GM21619 (cell line): ENCODE results near the gene COL2A1.

Experiments used
- ATAC-seq: cut with Tn5 transposase; IDR thresholded peaks from one replicate; pipeline ENCODE4 v1.9.1; 2021; ENCODE audit not compliant: unreplicated experiment

Gene COL2A1

DNA sequence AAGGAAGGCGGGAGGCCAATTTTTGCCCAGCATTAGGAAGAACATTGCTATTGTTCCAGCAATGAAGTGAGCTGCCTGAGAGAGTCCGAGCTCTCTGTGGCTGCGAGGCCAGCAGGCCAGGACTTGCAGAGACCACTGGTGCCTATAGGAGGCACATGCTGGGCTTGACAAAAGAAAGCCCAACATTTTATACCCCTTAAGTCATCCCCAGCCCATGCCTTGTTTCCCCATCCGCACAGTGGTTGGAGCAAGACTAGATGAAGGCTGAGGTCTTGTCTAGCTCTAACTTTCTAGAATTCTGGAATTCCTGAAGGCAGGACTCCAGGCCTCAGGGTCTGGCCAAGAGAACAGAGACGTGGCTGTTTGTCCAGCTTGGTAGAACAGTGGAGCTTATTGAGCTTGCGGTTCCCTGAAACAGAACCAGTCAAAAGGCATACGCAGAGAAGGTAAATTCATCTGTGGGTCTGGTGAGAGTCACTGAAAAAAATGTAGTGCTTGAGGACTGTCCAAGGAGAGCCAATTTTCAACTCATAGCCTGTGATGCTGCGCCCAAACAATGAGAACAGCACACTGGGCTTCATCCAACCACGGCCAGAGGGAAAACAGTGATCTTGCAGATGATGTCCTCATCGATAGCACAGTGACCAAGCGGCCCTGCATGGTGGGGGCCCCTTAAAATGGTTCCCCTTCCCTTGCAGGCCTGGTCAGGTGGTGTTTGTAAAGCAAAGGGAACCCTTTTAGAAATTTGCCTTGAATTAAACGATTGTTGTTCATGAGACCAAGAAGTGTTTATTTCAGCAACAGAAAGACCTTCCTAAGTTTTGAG lies 27.1 kb upstream of the COL2A1 start:
- no peak for ATAC-seq

DNA sequence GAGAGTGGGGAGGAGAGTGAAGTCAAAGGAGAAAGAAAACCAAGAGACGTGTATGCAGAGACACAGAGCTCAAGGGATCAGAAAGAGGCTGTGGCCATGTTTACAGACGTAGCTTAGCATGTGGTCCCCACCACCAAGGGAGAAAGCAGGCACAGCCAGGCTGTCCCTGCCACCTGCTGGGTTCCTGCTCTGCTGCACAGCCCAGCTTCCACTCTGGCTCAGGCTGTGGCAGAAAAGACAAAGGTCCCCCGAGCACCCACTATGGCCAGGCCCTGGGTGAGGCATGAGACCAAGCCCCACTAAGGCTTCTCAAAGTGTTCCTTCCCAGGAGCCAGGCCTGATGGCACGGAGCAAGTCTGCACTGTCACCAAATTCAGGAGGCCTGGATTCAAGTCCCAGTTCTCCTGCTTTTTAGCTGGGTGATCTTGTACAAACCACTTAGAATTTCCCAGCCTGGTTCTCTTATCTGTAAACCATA lies 25.9 kb upstream of the COL2A1 start:
- no peak for ATAC-seq

DNA sequence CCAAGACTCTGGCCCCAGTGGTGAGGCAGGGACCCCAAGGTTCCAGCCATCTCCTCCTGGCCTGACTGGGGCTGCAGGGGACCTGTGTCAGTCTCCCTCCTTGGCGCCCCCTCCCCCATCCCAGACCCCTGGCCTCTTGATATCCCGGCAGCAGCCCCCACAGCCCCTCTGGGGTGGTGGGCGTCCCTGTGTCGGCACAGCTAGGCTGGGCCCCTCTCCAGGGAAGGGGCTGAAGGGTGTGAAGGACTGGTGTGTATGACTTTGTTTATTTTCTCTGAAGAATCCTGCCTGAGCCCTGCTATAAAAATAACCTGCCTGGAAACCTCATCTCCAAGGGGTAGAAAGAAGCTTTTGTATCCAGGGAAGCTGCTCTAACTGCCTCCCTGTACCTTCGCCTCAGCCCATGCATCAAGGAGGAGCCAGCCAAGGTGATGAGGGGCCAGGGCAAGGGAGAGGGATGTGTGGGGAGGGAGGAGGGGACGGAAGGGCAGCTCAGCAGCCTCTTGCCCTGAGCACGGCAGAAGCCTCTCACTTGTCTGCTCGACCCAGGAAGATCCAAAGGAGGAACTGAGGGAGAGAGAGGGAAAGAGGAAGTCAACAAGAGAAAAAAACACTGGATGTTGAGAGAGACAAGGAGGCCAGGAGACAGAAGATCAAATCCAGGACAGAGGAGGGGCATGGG lies 25.4 kb upstream of the COL2A1 start:
- no peak for ATAC-seq

DNA sequence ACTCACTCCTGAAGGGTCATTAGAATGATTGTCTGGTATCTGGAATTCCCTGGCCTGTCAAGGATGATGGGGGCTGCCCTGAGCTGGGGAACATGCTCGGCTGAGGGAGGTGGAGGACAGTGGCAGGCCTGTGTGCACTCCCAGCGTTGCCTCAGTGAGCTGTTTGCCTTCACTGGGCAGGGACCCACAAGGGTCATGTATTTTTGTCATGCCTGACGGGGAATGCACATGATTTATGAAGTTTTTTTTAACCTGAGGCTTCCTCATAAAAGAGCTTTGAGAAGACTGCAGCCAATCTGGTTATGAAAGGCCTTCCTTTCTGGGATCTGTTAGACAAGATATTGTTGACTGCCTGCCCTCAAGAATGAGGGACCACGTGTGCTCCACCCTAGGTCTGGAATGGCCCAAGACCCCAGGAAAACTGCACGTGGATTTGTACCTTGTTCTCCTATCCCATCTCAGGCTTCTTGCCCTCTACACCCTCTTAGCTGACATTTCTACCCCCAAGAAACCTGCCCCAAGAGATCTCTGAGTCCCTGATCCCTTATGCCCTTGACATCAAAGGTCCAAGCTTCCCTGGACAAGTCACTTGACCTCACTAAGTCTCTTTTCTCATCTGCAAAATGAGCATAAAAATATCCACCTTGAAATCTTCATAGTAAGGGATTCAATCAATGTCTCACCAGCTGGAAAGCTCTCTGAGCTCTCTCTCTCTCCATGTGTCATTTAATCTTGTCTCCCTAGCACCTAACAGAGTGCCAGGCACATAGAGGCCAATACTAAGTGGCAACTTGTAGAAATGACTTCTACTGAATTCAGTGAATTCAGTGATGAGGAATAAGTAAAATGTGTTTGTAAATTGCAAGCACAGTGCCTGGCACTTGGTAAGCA lies 24.5 kb upstream of the COL2A1 start:
- ATAC-seq, result no peak

DNA sequence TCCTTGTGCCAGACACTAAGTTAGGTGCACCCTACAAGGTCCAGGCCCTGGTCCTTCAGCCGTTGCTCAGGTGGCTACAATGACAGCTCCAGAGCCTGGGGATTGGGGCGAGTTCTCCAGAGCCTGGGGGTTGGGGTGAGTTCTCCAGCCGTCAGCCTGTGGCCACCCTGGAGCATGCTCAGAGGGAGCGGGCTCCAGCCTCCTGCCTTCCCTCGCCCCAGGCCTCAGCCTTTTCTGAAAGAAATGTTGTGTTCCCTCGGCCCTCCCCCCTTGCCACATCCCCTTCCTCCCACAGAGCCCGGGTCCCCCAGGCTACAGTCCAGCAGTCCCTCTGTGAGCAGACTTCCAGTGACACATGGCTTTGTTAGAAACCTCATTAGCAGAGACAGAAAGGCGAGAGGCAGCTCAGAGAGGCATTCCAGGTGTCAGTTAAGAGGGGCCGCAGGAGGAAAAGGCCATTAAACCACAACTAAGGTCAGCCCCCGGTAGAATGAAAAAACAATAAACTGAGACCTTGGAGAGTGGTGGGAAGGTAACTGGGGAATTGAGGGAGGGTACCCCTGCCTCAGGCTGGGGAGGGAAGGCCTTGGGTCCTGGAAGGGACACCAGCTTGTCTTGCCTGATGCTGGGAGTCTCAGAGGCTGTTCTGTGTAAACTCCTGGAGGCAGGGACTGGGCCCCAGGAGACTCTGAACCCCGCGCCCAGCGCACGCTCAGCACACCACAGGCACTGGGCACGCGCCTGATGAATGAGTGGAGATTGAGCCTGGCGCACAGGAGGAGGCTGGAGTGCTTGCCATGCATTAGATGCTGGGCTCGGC lies 23.1 kb upstream of the COL2A1 start:
- ATAC-seq, result no peak

DNA sequence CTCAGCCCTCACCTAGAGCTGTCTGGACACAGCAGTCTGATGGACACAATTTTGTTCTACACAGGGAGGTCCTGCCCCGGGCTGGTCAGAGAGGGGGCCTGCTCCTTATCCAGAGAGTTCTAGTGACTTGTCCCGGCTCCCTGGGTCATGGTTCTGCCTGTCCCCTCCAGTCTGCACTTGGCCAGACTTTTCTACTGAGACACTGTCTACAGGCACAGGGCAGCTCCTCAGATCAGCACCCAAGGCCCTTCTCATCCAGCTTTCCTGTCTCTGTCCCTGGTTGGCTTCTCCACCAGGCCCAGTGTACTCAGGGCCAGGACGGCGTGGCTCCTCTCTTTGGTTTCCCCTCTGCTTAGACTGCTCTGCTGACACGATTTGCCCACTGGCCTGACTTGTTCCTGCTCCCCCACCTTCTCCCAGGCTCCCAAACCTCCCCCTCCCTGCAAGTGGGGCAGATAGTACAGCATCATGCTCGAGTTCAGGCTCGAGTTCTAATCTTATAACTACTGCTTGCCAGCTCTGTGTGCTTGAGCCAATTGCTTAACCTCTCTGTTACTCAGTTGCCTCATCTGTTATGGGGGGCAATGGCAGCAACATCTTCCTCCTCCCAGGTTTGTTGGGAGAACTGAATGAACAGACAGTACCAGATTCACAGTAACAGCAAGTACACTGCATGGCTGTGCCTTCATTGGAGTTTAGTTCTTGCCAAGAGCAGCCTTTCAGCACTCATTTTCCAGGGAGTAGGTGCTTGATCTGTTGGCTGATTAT lies 22.0 kb upstream of the COL2A1 start:
- ATAC-seq, result no peak

DNA sequence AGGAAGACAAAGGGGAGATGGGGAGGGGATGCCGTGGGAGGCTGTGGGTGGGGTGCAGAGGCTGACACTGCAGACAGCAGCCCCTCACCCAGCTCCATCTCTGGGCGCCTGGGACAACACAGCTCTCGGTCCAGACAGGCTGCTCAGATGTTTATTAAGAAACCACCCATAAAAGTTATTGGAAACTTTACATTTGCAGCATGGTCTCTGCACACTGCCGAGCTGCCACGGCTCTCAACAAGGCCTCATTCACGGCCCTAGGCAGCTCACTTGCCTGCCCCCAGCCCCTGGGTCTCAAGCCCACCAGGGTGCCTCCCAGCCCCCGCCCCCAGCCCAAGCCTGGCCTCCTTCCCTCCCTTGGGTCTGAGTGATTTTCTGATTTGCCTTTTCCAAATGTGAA lies 21.0 kb upstream of the COL2A1 start:
- ATAC-seq, result no peak

DNA sequence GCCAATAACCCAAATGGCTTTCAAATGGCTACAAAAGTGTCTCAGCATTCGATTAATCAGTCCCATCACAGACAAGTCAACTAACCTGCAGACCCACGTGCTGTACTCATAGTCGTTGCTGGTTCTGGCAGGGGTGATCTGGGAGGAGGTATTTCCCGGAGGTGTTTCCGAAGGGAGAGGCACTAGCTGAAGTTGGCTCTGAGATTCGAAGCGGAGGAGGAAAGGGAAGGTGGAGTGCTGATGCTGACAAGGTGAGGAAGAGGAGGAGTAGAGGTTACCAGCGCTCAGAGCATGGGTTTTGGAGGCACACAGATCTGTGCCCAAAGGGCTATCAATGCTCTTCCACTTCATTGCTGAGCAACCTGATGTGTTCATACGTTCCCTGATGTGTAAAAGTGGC lies 20.5 kb upstream of the COL2A1 start:
- no peak for ATAC-seq

DNA sequence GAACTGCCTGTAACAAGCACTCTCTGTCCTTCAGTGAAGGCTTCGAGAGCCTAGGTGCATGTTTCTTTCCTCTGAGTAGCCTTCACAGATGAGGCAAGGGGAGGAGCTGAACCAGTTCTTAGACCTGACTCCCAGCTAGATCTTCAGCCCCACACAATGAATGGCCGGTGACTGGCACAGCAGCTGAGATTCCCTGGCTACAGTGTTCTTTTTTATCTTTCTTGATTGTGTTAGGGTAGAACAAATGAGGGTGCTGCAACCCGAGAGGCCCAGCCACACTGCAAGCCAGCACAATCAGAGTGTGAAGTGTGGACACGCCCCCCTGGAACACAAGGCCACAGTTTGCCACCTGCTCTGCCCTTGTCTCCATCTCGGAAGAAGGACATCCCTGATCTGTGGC lies 19.1 kb upstream of the COL2A1 start:
- ATAC-seq, result no peak

DNA sequence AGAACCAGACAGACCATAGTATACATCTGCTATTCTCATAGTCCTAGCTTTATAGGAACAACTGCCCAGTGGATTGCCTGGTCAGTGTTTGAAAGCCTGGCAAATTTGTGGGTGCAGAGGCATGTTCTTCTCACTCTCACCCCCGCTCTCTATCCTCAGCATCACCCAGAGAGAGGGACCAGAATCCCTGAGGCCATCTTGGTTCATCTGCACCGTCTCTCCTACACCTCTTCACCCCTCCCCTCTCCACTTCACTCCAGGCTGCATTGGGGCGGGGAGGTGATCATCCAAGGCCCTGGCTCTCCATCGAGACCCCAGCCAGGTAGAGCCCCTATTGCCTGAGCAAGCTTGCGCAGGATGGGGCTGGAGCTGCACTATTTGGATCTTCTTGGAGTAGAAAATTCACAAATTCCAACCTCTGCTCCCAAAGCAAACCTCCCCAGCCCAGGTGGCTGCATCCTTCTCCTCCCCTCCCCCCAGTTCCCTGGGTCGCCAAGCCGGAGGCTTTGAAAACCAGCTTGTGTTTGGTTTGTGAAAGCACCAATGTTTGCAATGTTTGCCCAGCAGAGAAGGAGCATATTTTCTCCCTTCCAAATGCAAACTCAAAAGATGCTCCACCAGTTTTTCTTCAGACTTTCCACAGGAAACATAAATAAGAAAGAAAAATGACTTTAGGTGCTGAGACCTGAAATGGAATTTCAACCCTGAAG lies 18.6 kb upstream of the COL2A1 start:
- ATAC-seq, result no peak

DNA sequence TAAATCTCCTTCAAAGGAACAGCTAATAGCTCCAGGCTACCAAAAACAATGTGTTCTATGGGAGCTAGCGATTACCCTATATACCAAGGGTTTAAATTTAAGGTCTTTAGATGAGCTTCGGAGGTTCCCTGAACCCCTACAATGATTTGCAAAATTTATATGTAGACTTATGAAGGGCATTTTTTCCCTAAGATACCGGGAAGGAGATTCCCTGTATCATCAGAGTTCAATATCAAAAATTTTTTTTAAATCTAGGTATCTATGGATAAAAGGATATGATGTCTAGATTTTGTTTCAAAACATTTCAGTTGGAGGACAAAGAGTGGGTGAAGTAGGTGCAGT lies 17.9 kb upstream of the COL2A1 start:
- no peak for ATAC-seq

DNA sequence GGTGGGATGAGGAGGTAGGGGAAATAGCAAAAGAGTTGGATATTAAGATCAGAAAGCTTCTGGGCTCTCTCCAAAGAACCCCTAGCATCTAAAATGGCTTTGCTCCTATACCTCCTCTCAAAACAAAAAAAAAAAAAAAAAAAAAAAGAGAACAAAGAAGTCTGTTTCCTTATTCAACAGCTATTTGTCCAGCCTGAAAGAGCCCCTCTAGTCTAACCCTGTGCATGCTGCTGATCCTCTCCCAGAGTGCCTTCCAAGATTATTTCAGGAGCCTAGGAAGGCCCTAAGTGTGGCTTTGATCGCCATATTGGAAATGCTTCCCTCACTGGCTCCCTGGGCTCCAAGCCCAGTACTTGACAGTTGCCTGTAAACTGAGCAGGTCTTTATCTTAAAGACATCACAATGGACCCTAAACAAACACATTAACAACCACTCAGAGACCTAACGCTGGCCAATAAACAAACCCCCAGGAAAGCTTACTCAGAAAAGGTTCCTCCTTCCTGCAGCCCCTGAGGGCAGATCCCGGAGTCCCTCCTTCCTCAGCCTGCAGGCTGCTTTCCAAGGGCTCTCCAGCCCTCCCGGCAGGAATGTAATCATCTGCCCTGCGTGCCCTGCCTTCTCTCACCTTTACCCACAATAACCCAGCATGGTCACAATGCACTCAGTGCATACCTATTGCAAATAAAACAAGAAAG lies 17.4 kb upstream of the COL2A1 start:
- ATAC-seq, result no peak

DNA sequence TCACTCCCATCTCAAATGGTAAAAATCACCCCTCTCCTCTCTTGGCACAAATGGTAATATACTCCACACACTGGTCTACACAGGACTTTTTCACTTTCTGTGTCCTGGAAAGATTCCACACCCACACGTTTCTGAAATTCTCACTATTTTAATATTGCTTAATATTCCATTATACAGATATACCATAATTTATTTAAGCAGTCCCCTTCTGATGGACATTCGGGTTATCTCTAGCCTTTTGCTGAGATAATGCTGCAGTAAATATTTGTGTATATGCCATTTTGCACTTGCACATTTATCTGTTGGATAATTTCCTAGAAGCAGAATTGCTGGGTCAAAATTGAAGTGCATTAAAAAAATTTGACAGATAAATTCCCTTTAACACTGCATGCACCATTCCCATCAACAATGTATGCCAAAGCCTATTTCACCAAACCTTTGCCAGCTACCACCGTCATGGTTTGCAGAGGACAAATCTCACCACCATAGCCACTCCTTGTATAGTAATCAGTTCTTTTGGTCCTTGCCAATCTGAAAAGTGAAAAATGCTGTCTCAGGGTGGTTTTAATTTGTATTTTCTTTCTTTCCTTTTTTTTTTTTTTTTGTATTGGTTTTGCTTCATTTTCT lies 15.5 kb upstream of the COL2A1 start:
- no peak for ATAC-seq

DNA sequence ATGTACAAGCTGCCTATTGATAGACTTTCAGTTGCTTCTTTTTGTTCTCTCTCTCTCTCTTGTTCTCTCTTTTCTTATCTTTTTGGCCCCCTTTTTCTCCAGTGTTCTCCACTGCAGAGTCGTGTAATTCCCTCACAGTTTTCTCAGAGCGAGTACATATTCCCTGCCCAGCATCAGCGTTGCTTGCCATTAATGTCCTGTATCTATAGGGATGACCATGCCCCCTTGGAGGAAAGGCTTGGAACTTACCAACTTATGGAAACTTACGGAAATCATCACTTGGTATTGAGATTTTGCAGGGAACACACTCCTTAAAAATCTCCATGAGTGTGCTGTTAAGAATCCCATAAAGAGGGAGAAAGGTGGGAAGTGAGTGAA lies 14.3 kb upstream of the COL2A1 start:
- ATAC-seq, result no peak

DNA sequence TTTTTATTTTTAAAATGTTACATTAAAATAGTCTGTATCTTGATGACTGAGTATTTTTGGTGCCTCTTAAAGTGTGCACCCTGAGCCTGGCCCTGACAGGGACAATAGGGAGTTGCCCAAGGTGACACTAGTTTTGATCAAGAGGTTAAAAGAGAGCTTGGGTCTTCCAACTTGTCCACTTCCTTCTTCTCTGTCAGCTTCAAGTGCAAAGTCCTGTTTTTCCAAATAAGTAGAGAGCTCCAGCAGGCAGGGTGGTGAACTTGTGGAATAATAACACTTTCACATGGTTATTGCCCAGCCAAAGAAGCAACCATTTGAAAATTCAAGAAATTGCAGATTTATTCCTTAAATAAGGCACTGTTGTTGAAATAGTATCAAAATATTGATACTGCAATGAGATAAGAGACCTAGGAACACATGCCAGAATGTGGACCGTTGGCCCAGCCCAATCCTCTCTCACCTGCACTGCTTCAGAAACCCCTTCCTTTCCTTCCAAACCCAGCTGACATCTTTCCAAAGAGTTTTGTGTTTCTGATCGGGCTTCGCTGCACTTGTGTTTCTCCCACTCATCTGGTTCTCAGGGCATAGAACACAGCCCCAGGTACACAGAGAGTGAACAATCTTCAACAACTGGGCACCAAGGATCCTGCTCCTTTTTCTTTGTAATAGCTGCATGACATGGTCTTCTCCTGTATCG lies 13.8 kb upstream of the COL2A1 start:
- ATAC-seq, result no peak

DNA sequence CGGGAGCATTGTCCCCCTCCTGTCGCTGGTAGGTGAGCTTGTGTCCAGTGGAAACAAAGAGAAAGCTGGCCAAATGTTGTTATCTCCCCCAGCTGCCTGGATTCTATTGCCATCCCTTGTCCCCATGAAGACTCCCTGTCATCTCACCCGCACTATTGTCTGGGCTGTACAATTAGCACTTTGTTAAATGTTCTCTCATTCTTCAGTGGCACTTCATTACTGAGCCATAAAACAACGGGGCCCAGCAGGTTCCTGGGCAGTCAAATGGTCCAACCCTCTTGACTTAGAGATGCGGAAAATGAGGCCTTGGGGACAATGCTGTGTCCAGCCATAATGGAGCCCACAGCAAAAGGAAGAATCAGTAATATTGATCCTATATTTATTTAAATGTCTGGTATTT lies 13.2 kb upstream of the COL2A1 start:
- ATAC-seq, result no peak

DNA sequence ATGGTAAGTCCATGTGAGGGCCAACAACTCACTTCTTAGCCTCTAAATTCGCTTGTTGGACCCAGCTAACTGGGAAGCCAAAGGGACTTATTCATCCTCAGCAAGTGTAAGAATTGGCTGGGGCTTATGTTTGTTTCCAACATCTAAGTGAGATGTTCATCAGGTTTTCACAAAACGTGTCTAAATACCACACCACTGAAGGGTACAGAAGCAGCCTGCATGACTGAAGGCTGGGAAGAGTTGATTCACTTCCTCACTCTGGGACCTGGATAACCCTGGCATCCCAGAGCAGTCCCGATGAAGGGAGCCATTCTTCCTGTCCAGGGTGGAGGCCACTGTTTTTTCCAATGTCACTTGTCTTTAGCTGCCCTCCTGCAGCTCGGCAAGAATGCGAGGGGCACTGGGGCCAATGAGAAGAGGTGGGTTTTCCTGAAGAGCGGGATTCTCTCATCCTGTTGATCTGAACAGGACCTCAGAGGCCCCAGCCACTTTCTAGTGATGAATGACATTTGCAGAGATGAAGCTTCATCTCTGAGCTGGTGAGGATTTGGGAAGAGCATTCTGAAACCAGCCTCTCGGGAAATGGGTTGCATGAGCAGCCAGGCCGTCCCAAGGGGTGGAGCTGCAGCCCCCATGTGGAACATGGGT lies 12.2 kb upstream of the COL2A1 start:
- no peak for ATAC-seq
